Measurements from ENCODE around the gene UTS2R. TPM values are rescaled to one million over a fixed set of nuclear protein-coding genes. Genes with fewer than 3 reads are reported as not detected.
"Not testable (repeated sequence)": the region's sequence is repeated elsewhere in the genome, so short reads cannot be mapped to it uniquely, and the experiment has no call there.

UTS2R gene
- total RNA-seq, 1 donor from 2014 or later, result not detected

- TF ChIP-seq CTCF (conservative IDR thresholded peaks at IDR 0.05; ENCODE audit: low read depth, low read length), result no peak
- no peak overlapping the region for H3K4me3 ChIP-seq (ENCODE audit: low read depth, low read length)
- no peak for DNase-seq (ENCODE audit: low read depth)
These were observed 7.1 kb downstream of the UTS2R start for GRCh38 chr17:82378741-82379021.

- H3K4me3 ChIP-seq (ENCODE audit: low read depth, low read length), result no peak overlapping the region
- DNase-seq (ENCODE audit: low read depth), result peak; percentile 36
- no peak for TF ChIP-seq CTCF (conservative IDR thresholded peaks at IDR 0.05; ENCODE audit: low read depth, low read length)
These were observed 9.5 kb downstream of the UTS2R start for GRCh38 chr17:82380860-82381702.

GRCh38 chr17:82381703-82382009 lies 10.1 kb downstream of the UTS2R start:
- not testable (repeated sequence) for H3K4me3 ChIP-seq (ENCODE audit: low read depth, low read length); DNase-seq (ENCODE audit: low read depth)

- H3K4me3 ChIP-seq (ENCODE audit: low read depth, low read length); DNase-seq (ENCODE audit: low read depth): not testable (repeated sequence)
These were observed 10.8 kb downstream of the UTS2R start for GRCh38 chr17:82382220-82382932.

GRCh38 chr17:82382933-82383255 lies 11.3 kb downstream of the UTS2R start:
- no peak for DNase-seq (ENCODE audit: low read depth)
- no peak for TF ChIP-seq CTCF (conservative IDR thresholded peaks at IDR 0.05; ENCODE audit: low read depth, low read length)
- H3K4me3 ChIP-seq (ENCODE audit: low read depth, low read length), result no peak overlapping the region

GRCh38 chr17:82383411-82383810 lies 11.8 kb downstream of the UTS2R start:
- no peak for DNase-seq (ENCODE audit: low read depth)
- TF ChIP-seq CTCF (conservative IDR thresholded peaks at IDR 0.05; ENCODE audit: low read depth, low read length), result no peak
- H3K4me3 ChIP-seq (ENCODE audit: low read depth, low read length), result no peak overlapping the region

GRCh38 chr17:82384051-82384729 lies 12.6 kb downstream of the UTS2R start:
- H3K4me3 ChIP-seq (ENCODE audit: low read depth, low read length), result no peak overlapping the region
- DNase-seq (ENCODE audit: low read depth), result no peak
- no peak for TF ChIP-seq CTCF (conservative IDR thresholded peaks at IDR 0.05; ENCODE audit: low read depth, low read length)

Data from epithelial cell of proximal tubule (primary cell).